SKM-1 (cell line): ENCODE measurements around the gene TANK.
"Not testable (repeated sequence)": the region's sequence is repeated elsewhere in the genome, so short reads cannot be mapped to it uniquely, and the experiment has no call there.

Experiments used
- DNase-seq: peaks from one replicate; lab custom pipeline; 2025; ENCODE audit not compliant: unreplicated experiment; lab: John Stamatoyannopoulos, UW

Gene TANK

GRCh38 chr2:161223139-161223732 lies 63.0 kb downstream of the TANK start:
- no peak for DNase-seq

- DNase-seq = no peak
Observed at GRCh38 chr2:161228511-161229240, 68.4 kb downstream of the TANK start.

- DNase-seq = no peak
Observed at GRCh38 chr2:161230959-161231358, 70.7 kb downstream of the TANK start.

- DNase-seq = no peak
Observed at GRCh38 chr2:161232571-161232970, 72.3 kb downstream of the TANK start.

- no peak for DNase-seq
Observed at GRCh38 chr2:161233858-161234431, 73.7 kb downstream of the TANK start.

- no peak for DNase-seq
Observed at GRCh38 chr2:161234627-161235026, 74.4 kb downstream of the TANK start.

- no peak for DNase-seq
Observed at GRCh38 chr2:161237392-161238264, 77.4 kb downstream of the TANK start.

- no peak for DNase-seq
Observed at GRCh38 chr2:161238265-161238559, 78.0 kb downstream of the TANK start.

- DNase-seq = no peak
Observed at GRCh38 chr2:161238560-161239325, 78.5 kb downstream of the TANK start.

- DNase-seq = no peak
Observed at GRCh38 chr2:161239326-161240109, 79.3 kb downstream of the TANK start.

GRCh38 chr2:161241894-161242293 lies 81.7 kb downstream of the TANK start:
- DNase-seq = no peak

GRCh38 chr2:161243312-161243711 lies 83.1 kb downstream of the TANK start:
- DNase-seq = no peak

GRCh38 chr2:161243905-161244304 lies 83.7 kb downstream of the TANK start:
- DNase-seq = no peak

GRCh38 chr2:161244387-161245260 lies 84.4 kb downstream of the TANK start:
- not testable (repeated sequence) for DNase-seq

- DNase-seq = no peak
Observed at GRCh38 chr2:161245261-161245553, 85.0 kb downstream of the TANK start.

- DNase-seq = no peak
Observed at GRCh38 chr2:161245671-161246070, 85.4 kb downstream of the TANK start.

- DNase-seq = no peak
Observed at GRCh38 chr2:161246281-161246680, 86.1 kb downstream of the TANK start.

GRCh38 chr2:161250864-161251436 lies 90.7 kb downstream of the TANK start:
- DNase-seq = no peak
